Raji (cell line): Measurements from ENCODE around the gene DENND6B.
A peak's percentile ranks its signal among the peaks of the same experiment; 100 is the strongest.

Experiments used
- POLR2A ChIP-seq: IDR thresholded peaks from 2 replicates; pipeline ENCODE4 v1.6.1; 2011; ENCODE audit warnings: low read depth, low read length, control low read depth; ENCODE audit not compliant: insufficient read depth

DENND6B gene

GRCh38 chr22:50264946-50265669 lies 61.7 kb downstream of the DENND6B start:
- TF ChIP-seq POLR2A = no peak

DNA sequence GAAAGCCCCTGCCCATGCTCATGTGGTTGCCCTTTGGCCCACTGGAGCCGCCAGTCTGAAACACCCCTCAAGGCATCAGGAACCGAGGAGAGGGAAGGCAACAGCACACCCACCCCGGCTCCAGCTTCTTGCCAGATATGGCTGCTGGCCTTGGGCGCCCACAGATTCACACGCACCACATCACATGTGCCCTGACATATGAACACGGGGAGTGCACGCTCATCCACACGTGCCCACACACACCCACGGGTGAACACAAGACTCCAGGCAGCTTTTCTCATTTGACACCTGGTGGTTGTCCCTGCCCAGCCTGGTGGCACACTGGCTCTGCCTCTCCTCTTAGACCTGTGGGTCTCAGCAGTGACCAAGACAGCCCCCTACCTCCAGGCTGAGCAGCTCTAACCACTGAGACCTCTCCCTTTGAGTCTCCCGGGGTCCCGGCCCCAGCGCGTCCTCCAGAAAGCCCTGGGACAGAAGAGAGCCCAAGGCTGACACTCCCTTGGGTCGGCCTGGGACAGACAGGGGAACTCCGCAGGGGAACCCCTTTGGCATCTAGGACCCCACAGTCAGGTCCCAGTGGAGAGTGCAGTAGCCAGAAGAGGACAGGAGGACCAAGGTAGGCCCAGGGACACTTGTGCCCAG lies 62.6 kb downstream of the DENND6B start:
- no peak for TF ChIP-seq POLR2A

- no peak for TF ChIP-seq POLR2A
Measured at GRCh38 chr22:50262973-50263617, 63.7 kb downstream of the DENND6B start.

GRCh38 chr22:50262460-50262911 lies 64.3 kb downstream of the DENND6B start:
- no peak for TF ChIP-seq POLR2A

DNA sequence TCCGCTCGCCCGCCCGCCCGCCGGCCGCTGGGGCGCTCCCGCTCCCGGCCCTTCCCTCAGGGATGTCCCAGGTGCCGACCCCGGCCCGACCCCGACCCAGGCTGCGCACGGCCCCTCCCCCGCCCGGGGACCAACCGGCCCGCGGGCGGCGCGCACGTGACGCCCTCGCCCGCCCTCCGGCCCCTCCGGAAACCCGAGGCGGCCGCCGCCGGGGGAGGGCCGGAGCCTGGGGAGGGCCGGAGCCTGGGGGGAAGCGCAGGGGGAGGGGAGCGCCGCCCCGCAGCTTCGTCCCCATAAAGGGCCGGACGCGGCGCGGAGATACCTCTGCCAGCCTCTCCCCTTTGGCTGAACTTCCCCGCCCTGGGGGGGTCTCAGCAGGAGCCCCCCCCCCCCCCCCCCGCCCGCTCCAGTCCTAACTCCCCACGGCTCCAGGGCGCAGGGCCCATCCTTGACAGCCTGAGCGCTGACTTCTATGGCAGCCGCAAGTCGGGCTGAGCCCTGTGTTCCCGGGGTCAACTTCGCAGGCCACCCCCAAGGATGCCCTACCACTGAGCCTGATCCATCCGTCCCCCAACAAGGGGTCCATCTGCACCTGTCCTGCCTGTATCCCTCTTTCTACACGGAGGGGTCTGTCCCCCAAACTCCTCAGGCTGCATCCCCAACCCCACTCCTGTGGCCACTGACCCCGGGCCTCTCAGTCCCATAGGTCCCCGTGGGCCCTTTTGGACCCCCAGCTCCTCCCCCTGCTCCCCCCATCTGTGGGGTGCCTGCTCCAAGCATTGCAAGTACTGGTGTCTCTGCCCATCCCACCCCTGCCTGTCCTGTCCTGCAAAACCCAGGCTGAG lies 65.0 kb downstream of the DENND6B start, which contains the start of gene MAPK12:
Gene MAPK12, minus strand, starts transcription at position 69 of the 845 bp plus-strand sequence. CDS start 174 bp downstream, outside the sequence.
- TF ChIP-seq POLR2A = 0 out of 2 replicates have a peak, but pooled peaks have one; percentile 2

GRCh38 chr22:50260801-50261614 lies 65.8 kb downstream of the DENND6B start:
- TF ChIP-seq POLR2A = peak; percentile 64

GRCh38 chr22:50260434-50260800 lies 66.4 kb downstream of the DENND6B start:
- no peak for TF ChIP-seq POLR2A

GRCh38 chr22:50259302-50259701 lies 67.5 kb downstream of the DENND6B start:
- TF ChIP-seq POLR2A = no peak
